B cell (primary cell): ENCODE measurements around the gene BMPER. TPM values are rescaled to one million over a fixed set of nuclear protein-coding genes. Genes with fewer than 3 reads are reported as not detected.

Source experiments
- ATAC-seq: fragments of 200-7000 bp; cut with Tn5 transposase; one replicate; pipeline ENCODE4 v1.10.0; 2021; ENCODE audit warnings: low read depth, mild to moderate bottlenecking, moderate number of reproducible peaks, moderate library complexity
- CTCF ChIA-PET: fragments of 350-600 bp; sonication (Branson Sonifier 250); formaldehyde crosslinking; loops from one replicate; lab custom pipeline; 2021; ENCODE audit warnings: antibody characterized with exemption, inconsistent platforms; lab: Charles Lee
- POLR2A ChIA-PET: fragments of 350-600 bp; sonication (Branson Sonifier 250); formaldehyde crosslinking; loops from one replicate; lab custom pipeline; 2021; ENCODE audit warnings: antibody characterized with exemption; lab: Charles Lee
- DNase-seq: peaks from one replicate; pipeline ENCODE4 v3.0.0; 2013
- H2AFZ ChIP-seq: 2 replicates; pipeline ENCODE4 v1.6.1; 2012; ENCODE audit warnings: mild to moderate bottlenecking, low read depth, low read length; ENCODE audit not compliant: insufficient read depth, poor library complexity, severe bottlenecking
- H3K27ac ChIP-seq, 2 donors: 1 replicate in 1 of 2; 2 replicates in 1 of 2; pipeline ENCODE4 v1.5.1; 2012 to 2013; ENCODE audit warnings: low read length in 2 of 2, mild to moderate bottlenecking in 2 of 2, moderate library complexity in 1 of 2
- H3K27me3 ChIP-seq, 4 experiments: fragments of 200-600 bp in 1 of 4; sonication (generic) in 1 of 4; replicated peaks in 1 of 4; 1 replicate in 2 of 4; 2 replicates in 2 of 4; pipeline versions ENCODE4 v1.6.1 to v1.7.0; 2013 to 2016; ENCODE audit warnings: low read length in 3 of 4, mild to moderate bottlenecking in 2 of 4, mixed read lengths in 1 of 4, moderate library complexity in 1 of 4; ENCODE audit not compliant: insufficient read depth in 4 of 4, control insufficient read depth in 3 of 4; ENCODE audit errors: control extremely low read depth in 1 of 4
- H3K36me3 ChIP-seq, 2 experiments: replicated peaks in 1 of 2; 1 replicate in 1 of 2; 2 replicates in 1 of 2; pipeline versions ENCODE4 v1.6.1 to v1.7.1; 2013; ENCODE audit warnings: low read length in 1 of 2; ENCODE audit not compliant: insufficient read depth in 2 of 2, control insufficient read depth in 1 of 2; ENCODE audit errors: control extremely low read depth in 1 of 2, extremely low read depth in 1 of 2
- H3K4me1 ChIP-seq, 2 donors: fragments of 200-600 bp in 1 of 2; sonication (generic) in 1 of 2; 1 replicate in 1 of 2; 2 replicates in 1 of 2; pipeline versions ENCODE4 v1.5.1 to v1.6.1; 2013 to 2017; ENCODE audit warnings: low read length in 2 of 2; ENCODE audit not compliant: control insufficient read depth in 2 of 2, insufficient read depth in 2 of 2
- H3K4me2 ChIP-seq: replicated peaks from 2 replicates; pipeline ENCODE3; 2012; ENCODE audit warnings: mild to moderate bottlenecking, low read depth, low read length; ENCODE audit not compliant: poor library complexity, severe bottlenecking
- H3K4me3 ChIP-seq, 5 experiments: fragments of 200-600 bp in 1 of 5; sonication (generic) in 1 of 5; 1 replicate in 3 of 5; 2 replicates in 2 of 5; pipeline versions ENCODE4 v1.5.1 to v1.7.0; 2011 to 2016; ENCODE audit warnings: low read length in 4 of 5, mild to moderate bottlenecking in 4 of 5, low read depth in 2 of 5, control low read depth in 1 of 5, moderate library complexity in 1 of 5; ENCODE audit not compliant: insufficient read depth in 1 of 5; ENCODE audit errors: control extremely low read depth in 1 of 5, extremely low read depth in 1 of 5
- H3K79me2 ChIP-seq: fragments of 200-600 bp; sonication (generic); one replicate; pipeline ENCODE4 v1.6.0; 2016; ENCODE audit warnings: low read length; ENCODE audit not compliant: control insufficient read depth, insufficient read depth
- H3K9ac ChIP-seq: fragments of 200-600 bp; sonication (generic); 2 replicates; pipeline ENCODE4 v1.6.1; 2017; ENCODE audit warnings: mild to moderate bottlenecking, low read length, moderate library complexity
- H3K9me3 ChIP-seq, 3 donors: one replicate each; pipeline versions ENCODE4 v1.6.1 to v1.7.1; 2013; ENCODE audit warnings: low read length in 2 of 3; ENCODE audit not compliant: control insufficient read depth in 2 of 3, insufficient read depth in 1 of 3; ENCODE audit errors: control extremely low read depth in 1 of 3
- H4K20me1 ChIP-seq: 2 replicates; pipeline ENCODE4 v1.6.0; 2012; ENCODE audit warnings: mild to moderate bottlenecking, low read length; ENCODE audit not compliant: insufficient read depth, control insufficient read depth, poor library complexity, severe bottlenecking
- H3K27ac Mint-ChIP-seq: one replicate; pipeline ENCODE4 v1.8.0; 2021; ENCODE audit warnings: mixed read lengths
- H3K27me3 Mint-ChIP-seq: one replicate; pipeline ENCODE4 v1.8.0; 2021; ENCODE audit warnings: mixed read lengths
- H3K4me1 Mint-ChIP-seq: one replicate; pipeline ENCODE4 v1.8.0; 2021; ENCODE audit warnings: mixed read lengths
- H3K4me3 Mint-ChIP-seq: one replicate; pipeline ENCODE4 v1.8.0; 2021; ENCODE audit warnings: mixed read lengths
- H3K9me3 Mint-ChIP-seq: one replicate; pipeline ENCODE4 v1.8.0; 2022; ENCODE audit warnings: mixed read lengths; ENCODE audit not compliant: insufficient read depth
- EZH2 ChIP-seq: IDR thresholded peaks from 2 replicates; pipeline ENCODE4 v1.6.1; 2012; ENCODE audit warnings: borderline replicate concordance, low read depth, mild to moderate bottlenecking, moderate library complexity, low read length; ENCODE audit not compliant: insufficient read depth, poor library complexity, severe bottlenecking
- WGBS: methylation state at CpG from one replicate; pipeline ENCODE4 v1.1.5; 2013; ENCODE audit warnings: missing lambda C conversion rate; ENCODE audit not compliant: insufficient coverage; 5-methylcytosine and 5-hydroxymethylcytosine counted together
- intact Hi-C: fragments of 100-400 bp; cut with micrococcal nuclease; formaldehyde crosslinking; loops from one replicate; pipeline ENCODE4 v1.10.0; 2022
- polyA plus RNA-seq: library from polyadenylated mRNA; depleted of rRNA; stranded (reverse); fragments of >200 nt; gene quantifications from 2 replicates; pipeline ENCODE4 v1.2.3, GENCODE V29; 2012
- total RNA-seq, 2 donors: library from RNA; stranded (reverse); fragments of 120-200 nt in 1 of 2; gene quantifications; 1 replicate in 1 of 2; 2 replicates in 1 of 2; pipeline versions ENCODE4 v1.2.3 to v1.2.4, GENCODE V29; 2013 to 2022
- TF ChIP-seq, protein P1 (sequence below): fragments of 200-600 bp; IDR thresholded peaks from one replicate; pipeline ENCODE4 v1.8.0; 2022; ENCODE audit warnings: antibody characterized with exemption, mild to moderate bottlenecking

Gene BMPER
- total and polyA plus RNA-seq, 2 donors (not counting 1 experiment from before 2014, with no cell fraction given) = not detected

DNA sequence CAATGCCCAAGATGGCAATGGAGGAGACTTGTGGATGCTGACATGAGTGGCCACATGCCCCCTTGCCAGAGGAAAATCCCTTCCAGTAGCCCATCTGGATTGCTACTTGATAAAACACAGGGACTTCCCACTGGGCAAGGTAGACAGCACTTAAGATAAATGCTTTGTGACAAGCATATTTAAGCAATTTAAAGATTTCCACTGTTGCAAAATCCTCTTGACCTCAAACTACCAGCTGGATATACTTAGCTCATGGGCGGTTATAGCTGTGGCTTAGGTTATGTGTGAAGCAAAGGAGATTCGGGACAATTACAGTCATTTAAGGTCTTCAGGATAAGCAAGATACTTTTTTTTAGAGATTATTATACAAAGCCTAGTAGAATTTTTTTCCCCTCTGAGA lies 238.1 kb downstream of the BMPER start:
- Histone ChIP-seq H3K9ac (no peak overlapping the region), H3K79me2 (no peaks in the 10 kb centered on the region), H3K4me2 (no peak overlapping the region), H3K9me3 (no peaks in the 10 kb centered on the region), H4K20me1 (no peaks in the 10 kb centered on the region), H3K36me3 (no peaks in the 10 kb centered on the region), H2AFZ (no peak overlapping the region), H3K27ac (no peak overlapping the region), H3K4me3 (no peak overlapping the region), H3K27me3 (no peaks in the 10 kb centered on the region), H3K4me1 (no peaks in the 10 kb centered on the region)
- intact Hi-C loops = no loop called here
- ChIA-PET POLR2A (no interaction called here), CTCF (no interaction called here)
- Mint-ChIP-seq H3K4me3 (no peak overlapping the region), H3K27me3 (no peaks in the 10 kb centered on the region), H3K4me1 (no peaks in the 10 kb centered on the region), H3K27ac (no peak overlapping the region), H3K9me3 (no peaks in the 10 kb centered on the region)
- TF ChIP-seq, protein P1, sequence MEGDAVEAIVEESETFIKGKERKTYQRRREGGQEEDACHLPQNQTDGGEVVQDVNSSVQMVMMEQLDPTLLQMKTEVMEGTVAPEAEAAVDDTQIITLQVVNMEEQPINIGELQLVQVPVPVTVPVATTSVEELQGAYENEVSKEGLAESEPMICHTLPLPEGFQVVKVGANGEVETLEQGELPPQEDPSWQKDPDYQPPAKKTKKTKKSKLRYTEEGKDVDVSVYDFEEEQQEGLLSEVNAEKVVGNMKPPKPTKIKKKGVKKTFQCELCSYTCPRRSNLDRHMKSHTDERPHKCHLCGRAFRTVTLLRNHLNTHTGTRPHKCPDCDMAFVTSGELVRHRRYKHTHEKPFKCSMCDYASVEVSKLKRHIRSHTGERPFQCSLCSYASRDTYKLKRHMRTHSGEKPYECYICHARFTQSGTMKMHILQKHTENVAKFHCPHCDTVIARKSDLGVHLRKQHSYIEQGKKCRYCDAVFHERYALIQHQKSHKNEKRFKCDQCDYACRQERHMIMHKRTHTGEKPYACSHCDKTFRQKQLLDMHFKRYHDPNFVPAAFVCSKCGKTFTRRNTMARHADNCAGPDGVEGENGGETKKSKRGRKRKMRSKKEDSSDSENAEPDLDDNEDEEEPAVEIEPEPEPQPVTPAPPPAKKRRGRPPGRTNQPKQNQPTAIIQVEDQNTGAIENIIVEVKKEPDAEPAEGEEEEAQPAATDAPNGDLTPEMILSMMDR = no peak
- TF ChIP-seq EZH2 = no peak
- no CpG with 5 or more reads among the region's 2 CpGs for WGBS
- ATAC-seq (no peak), DNase-seq (no peak)

DNA sequence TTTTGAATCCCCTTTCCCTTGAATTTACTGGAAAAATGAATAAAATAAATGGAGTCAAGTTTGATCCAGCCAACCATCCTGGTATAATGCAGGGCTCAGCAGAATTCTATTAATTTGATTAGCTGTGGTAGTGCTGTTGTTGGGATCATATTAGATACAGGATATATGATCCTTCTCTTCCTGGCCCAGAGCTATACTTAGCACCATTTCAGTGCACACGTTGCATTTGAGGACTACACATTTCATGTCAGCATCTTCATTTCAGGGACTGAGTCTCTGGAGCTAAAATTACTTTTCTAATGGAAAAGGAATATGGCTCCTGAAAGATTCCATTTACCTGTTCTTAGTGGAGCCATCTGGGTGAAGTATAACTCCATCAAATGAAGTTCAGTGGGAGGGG lies 240.3 kb downstream of the BMPER start:
- no peak overlapping the region for H3K4me3 Mint-ChIP-seq
- H3K4me2 ChIP-seq = no peak overlapping the region
- H3K4me1 Mint-ChIP-seq = no peaks in the 10 kb centered on the region
- DNase-seq (no peak), ATAC-seq (no peak)
- H3K4me3 ChIP-seq = no peak overlapping the region
- H3K9me3 ChIP-seq = no peaks in the 10 kb centered on the region
- no peaks in the 10 kb centered on the region for H3K4me1 ChIP-seq
- H3K9me3 Mint-ChIP-seq = no peaks in the 10 kb centered on the region
- H3K9ac ChIP-seq = no peak overlapping the region
- H3K36me3 ChIP-seq = no peaks in the 10 kb centered on the region
- no peak for TF ChIP-seq EZH2
- TF ChIP-seq, protein P1 = no peak
- no peaks in the 10 kb centered on the region for H4K20me1 ChIP-seq
- WGBS = no CpG with 5 or more reads among the region's 1 CpG
- H3K27ac ChIP-seq = no peak overlapping the region
- H3K27me3 Mint-ChIP-seq = no peaks in the 10 kb centered on the region
- no peak overlapping the region for H2AFZ ChIP-seq
- intact Hi-C loops = no loop called here
- ChIA-PET POLR2A (no interaction called here), CTCF (no interaction called here)
- no peaks in the 10 kb centered on the region for H3K27me3 ChIP-seq
- H3K79me2 ChIP-seq = no peaks in the 10 kb centered on the region
- H3K27ac Mint-ChIP-seq = no peak overlapping the region
